Inferior parietal cortex (tissue), 1 donor: ENCODE data around the gene C7orf25.

ENCODE experiments used
- DNase-seq: peaks from one replicate; pipeline ENCODE4 v3.0.0-alpha.2; 2016; ENCODE audit errors: extremely low spot score

Gene C7orf25

GRCh38 chr7:42877862-42878261, 34.0 kb downstream of the C7orf25 start:
- DNase-seq, result no peak

GRCh38 chr7:42876182-42877068, 35.4 kb downstream of the C7orf25 start:
- DNase-seq, result peak; percentile 78

GRCh38 chr7:42869131-42870020, 42.5 kb downstream of the C7orf25 start:
- no peak for DNase-seq

GRCh38 chr7:42868480-42868879, 43.4 kb downstream of the C7orf25 start:
- no peak for DNase-seq
